SU-DHL-6 (cell line): ENCODE data around the gene ARHGEF37.

Experiments
- CTCF ChIP-seq: fragments of 200-600 bp; sonication (generic); IDR thresholded peaks from one replicate; pipeline ENCODE4 v1.5.1; 2017; ENCODE audit warnings: antibody characterized with exemption, mild to moderate bottlenecking, low read length, moderate library complexity; ENCODE audit not compliant: insufficient read depth, poor library complexity, severe bottlenecking
- EZH2phosphoT487 ChIP-seq: fragments of 200-600 bp; sonication (generic), shearing (Covaris generic); conservative IDR thresholded peaks from 2 replicates; pipeline ENCODE4 v1.6.1; 2018; ENCODE audit warnings: mild to moderate bottlenecking, antibody characterized with exemption, low read length, moderate library complexity, mixed read lengths

GRCh38 chr5:149600932-149601331 lies 19.6 kb downstream of the ARHGEF37 start:
- no peak for TF ChIP-seq CTCF
- TF ChIP-seq EZH2phosphoT487, result no peak
